ENCODE data around the gene SPATA13.

The SPATA13 gene

GRCh38 chr13:24179486-24179850, 18.9 kb downstream of the SPATA13 start:
- H3K4me1 ChIP-seq (ENCODE audit: control insufficient read depth in 1 of 2, insufficient read depth in 2 of 2, low read length in 2 of 2): peaks cover 0 to 3% of the 10 kb centered on the region in 2 experiments
- DNase-seq: no peak
- H3K9me3 ChIP-seq (ENCODE audit: insufficient read depth, low read depth, low read length): no peaks in the 10 kb centered on the region
- no peak overlapping the region for H2BK12ac ChIP-seq (ENCODE audit: low read length)
- H3K79me2 ChIP-seq (ENCODE audit: control insufficient read depth, insufficient read depth, low read length, poor library complexity): no peaks in the 10 kb centered on the region
- H4K91ac ChIP-seq (ENCODE audit: low read depth, low read length): no peak overlapping the region
- no peaks in the 10 kb centered on the region for H3K27me3 ChIP-seq (ENCODE audit: insufficient read depth, low read length)
- no peak overlapping the region for H4K12ac ChIP-seq (ENCODE audit: low read depth, low read length)
- H3K79me1 ChIP-seq (ENCODE audit: low read length): no peaks in the 10 kb centered on the region
- H2AFZ ChIP-seq (ENCODE audit: insufficient read depth, low read length, poor library complexity): no peak overlapping the region
- no peak overlapping the region for H3K9ac ChIP-seq (ENCODE audit: low read length)
- no peak overlapping the region for H3K18ac ChIP-seq (ENCODE audit: low read length)
- H2BK5ac ChIP-seq (ENCODE audit: low read depth, low read length, poor library complexity): no peak overlapping the region
- no peak overlapping the region for H3K4ac ChIP-seq (ENCODE audit: low read depth, low read length)
- no peak overlapping the region for H2AK5ac ChIP-seq (ENCODE audit: low read length)
- H3K27ac ChIP-seq (ENCODE audit: low read depth, low read length): no peak overlapping the region
- no peak overlapping the region for H3K14ac ChIP-seq (ENCODE audit: low read length)
- no peak overlapping the region for H3K4me2 ChIP-seq (ENCODE audit: low read length)
- no peak overlapping the region for H4K8ac ChIP-seq (ENCODE audit: low read depth, low read length)
- H3K23ac ChIP-seq (ENCODE audit: low read length): no peak overlapping the region
- H3K36me3 ChIP-seq (ENCODE audit: control insufficient read depth in 1 of 2, insufficient read depth in 2 of 2, low read length in 2 of 2): no peaks in the 10 kb centered on the region
- H3K4me3 ChIP-seq (ENCODE audit: low read depth, low read length): no peak overlapping the region
- no peak overlapping the region for H2BK120ac ChIP-seq (ENCODE audit: insufficient read depth, low read length, poor library complexity)
- no CpG with 5 or more reads among the region's 1 CpG for WGBS (ENCODE audit: extremely low coverage, insufficient coverage, insufficient read length)

GRCh38 chr13:24180750-24181377, 20.3 kb downstream of the SPATA13 start:
- Histone ChIP-seq H2BK12ac (ENCODE audit: low read length) (no peak overlapping the region), H3K4me3 (ENCODE audit: low read depth, low read length) (no peak overlapping the region), H2BK120ac (ENCODE audit: insufficient read depth, low read length, poor library complexity) (no peak overlapping the region), H3K9me3 (ENCODE audit: insufficient read depth, low read depth, low read length) (no peaks in the 10 kb centered on the region), H3K27me3 (ENCODE audit: insufficient read depth, low read length) (no peaks in the 10 kb centered on the region), H3K14ac (ENCODE audit: low read length) (no peak overlapping the region), H2AK5ac (ENCODE audit: low read length) (no peak overlapping the region), H2BK5ac (ENCODE audit: low read depth, low read length, poor library complexity) (no peak overlapping the region), H3K27ac (ENCODE audit: low read depth, low read length) (no peak overlapping the region), H3K79me1 (ENCODE audit: low read length) (no peaks in the 10 kb centered on the region), H2AFZ (ENCODE audit: insufficient read depth, low read length, poor library complexity) (no peak overlapping the region), H3K4ac (ENCODE audit: low read depth, low read length) (no peak overlapping the region), H3K36me3 (ENCODE audit: control insufficient read depth in 1 of 2, insufficient read depth in 2 of 2, low read length in 2 of 2) (no peaks in the 10 kb centered on the region), H3K4me1 (ENCODE audit: control insufficient read depth in 1 of 2, insufficient read depth in 2 of 2, low read length in 2 of 2) (peaks cover 0 to 3% of the 10 kb centered on the region in 2 experiments), H4K12ac (ENCODE audit: low read depth, low read length) (no peak overlapping the region), H3K79me2 (ENCODE audit: control insufficient read depth, insufficient read depth, low read length, poor library complexity) (no peaks in the 10 kb centered on the region), H3K18ac (ENCODE audit: low read length) (no peak overlapping the region), H4K91ac (ENCODE audit: low read depth, low read length) (no peak overlapping the region), H3K23ac (ENCODE audit: low read length) (no peak overlapping the region), H3K4me2 (ENCODE audit: low read length) (no peak overlapping the region), H4K8ac (ENCODE audit: low read depth, low read length) (no peak overlapping the region), H3K9ac (ENCODE audit: low read length) (peak overlapping the region; percentile 53)
- peak in 1 of 2 donors; percentile 26 for DNase-seq
- no CpG with 5 or more reads among the region's 5 CpGs for WGBS (ENCODE audit: extremely low coverage, insufficient coverage, insufficient read length)

GRCh38 chr13:24181991-24182702, 21.6 kb downstream of the SPATA13 start:
- no peak overlapping the region for H4K12ac ChIP-seq (ENCODE audit: low read depth, low read length)
- H4K91ac ChIP-seq (ENCODE audit: low read depth, low read length): no peak overlapping the region
- no peak overlapping the region for H3K9ac ChIP-seq (ENCODE audit: low read length)
- H4K8ac ChIP-seq (ENCODE audit: low read depth, low read length): no peak overlapping the region
- no CpG with 5 or more reads among the region's 4 CpGs for WGBS (ENCODE audit: extremely low coverage, insufficient coverage, insufficient read length)
- no peaks in the 10 kb centered on the region for H3K36me3 ChIP-seq (ENCODE audit: control insufficient read depth in 1 of 2, insufficient read depth in 2 of 2, low read length in 2 of 2)
- no peak overlapping the region for H3K4me2 ChIP-seq (ENCODE audit: low read length)
- H3K27ac ChIP-seq (ENCODE audit: low read depth, low read length): no peak overlapping the region
- peaks cover 0 to 3% of the 10 kb centered on the region in 2 experiments for H3K4me1 ChIP-seq (ENCODE audit: control insufficient read depth in 1 of 2, insufficient read depth in 2 of 2, low read length in 2 of 2)
- no peak overlapping the region for H2AFZ ChIP-seq (ENCODE audit: insufficient read depth, low read length, poor library complexity)
- H3K18ac ChIP-seq (ENCODE audit: low read length): no peak overlapping the region
- H3K14ac ChIP-seq (ENCODE audit: low read length): no peak overlapping the region
- H3K4me3 ChIP-seq (ENCODE audit: low read depth, low read length): no peak overlapping the region
- H2BK12ac ChIP-seq (ENCODE audit: low read length): no peak overlapping the region
- H3K27me3 ChIP-seq (ENCODE audit: insufficient read depth, low read length): no peaks in the 10 kb centered on the region
- H3K9me3 ChIP-seq (ENCODE audit: insufficient read depth, low read depth, low read length): no peaks in the 10 kb centered on the region
- H3K23ac ChIP-seq (ENCODE audit: low read length): no peak overlapping the region
- no peaks in the 10 kb centered on the region for H3K79me2 ChIP-seq (ENCODE audit: control insufficient read depth, insufficient read depth, low read length, poor library complexity)
- no peak overlapping the region for H2BK5ac ChIP-seq (ENCODE audit: low read depth, low read length, poor library complexity)
- no peak overlapping the region for H2AK5ac ChIP-seq (ENCODE audit: low read length)
- no peak overlapping the region for H2BK120ac ChIP-seq (ENCODE audit: insufficient read depth, low read length, poor library complexity)
- H3K79me1 ChIP-seq (ENCODE audit: low read length): no peaks in the 10 kb centered on the region
- no peak overlapping the region for H3K4ac ChIP-seq (ENCODE audit: low read depth, low read length)
- DNase-seq: no peak

GRCh38 chr13:24182703-24183081, 22.2 kb downstream of the SPATA13 start:
- no peak overlapping the region for H3K9ac ChIP-seq (ENCODE audit: low read length)
- no peaks in the 10 kb centered on the region for H3K36me3 ChIP-seq (ENCODE audit: control insufficient read depth in 1 of 2, insufficient read depth in 2 of 2, low read length in 2 of 2)
- H3K4ac ChIP-seq (ENCODE audit: low read depth, low read length): no peak overlapping the region
- H4K8ac ChIP-seq (ENCODE audit: low read depth, low read length): no peak overlapping the region
- no peak overlapping the region for H2BK120ac ChIP-seq (ENCODE audit: insufficient read depth, low read length, poor library complexity)
- no peak overlapping the region for H3K23ac ChIP-seq (ENCODE audit: low read length)
- H3K18ac ChIP-seq (ENCODE audit: low read length): no peak overlapping the region
- H4K91ac ChIP-seq (ENCODE audit: low read depth, low read length): no peak overlapping the region
- H3K79me2 ChIP-seq (ENCODE audit: control insufficient read depth, insufficient read depth, low read length, poor library complexity): no peaks in the 10 kb centered on the region
- H2BK5ac ChIP-seq (ENCODE audit: low read depth, low read length, poor library complexity): no peak overlapping the region
- WGBS (ENCODE audit: extremely low coverage, insufficient coverage, insufficient read length): no CpG with 5 or more reads among the region's 3 CpGs
- peak in 1 of 2 donors; percentile 43 for DNase-seq
- H3K27ac ChIP-seq (ENCODE audit: low read depth, low read length): no peak overlapping the region
- H2BK12ac ChIP-seq (ENCODE audit: low read length): no peak overlapping the region
- no peaks in the 10 kb centered on the region for H3K9me3 ChIP-seq (ENCODE audit: insufficient read depth, low read depth, low read length)
- no peaks in the 10 kb centered on the region for H3K27me3 ChIP-seq (ENCODE audit: insufficient read depth, low read length)
- H3K4me3 ChIP-seq (ENCODE audit: low read depth, low read length): no peak overlapping the region
- peaks cover 0 to 3% of the 10 kb centered on the region in 2 experiments for H3K4me1 ChIP-seq (ENCODE audit: control insufficient read depth in 1 of 2, insufficient read depth in 2 of 2, low read length in 2 of 2)
- H3K14ac ChIP-seq (ENCODE audit: low read length): no peak overlapping the region
- H3K79me1 ChIP-seq (ENCODE audit: low read length): no peaks in the 10 kb centered on the region
- no peak overlapping the region for H2AK5ac ChIP-seq (ENCODE audit: low read length)
- H2AFZ ChIP-seq (ENCODE audit: insufficient read depth, low read length, poor library complexity): no peak overlapping the region
- H3K4me2 ChIP-seq (ENCODE audit: low read length): no peak overlapping the region
- no peak overlapping the region for H4K12ac ChIP-seq (ENCODE audit: low read depth, low read length)

Data from trophoblast cell (in vitro differentiated cells and primary cell).